Gastroesophageal sphincter (tissue), 4 donors: ENCODE data around the gene BTRC. TPM values are rescaled to one million over a fixed set of nuclear protein-coding genes. Genes with fewer than 3 reads are reported as not detected.

Source experiments
- ATAC-seq: fragments of 150-250 bp; one replicate; pipeline ENCODE4 v1.9.1; 2016; ENCODE audit warnings: mild to moderate bottlenecking, moderate library complexity
- H3K27ac ChIP-seq, 4 donors: fragments of 200-600 bp; sonication (generic) in 3 of 4; 1 replicate in 3 of 4; 2 replicates in 1 of 4; pipeline ENCODE4 v1.5.1; 2016 to 2019
- H3K27me3 ChIP-seq: fragments of 200-600 bp; sonication (generic); one replicate; pipeline ENCODE4 v1.5.1; 2019
- H3K36me3 ChIP-seq, 2 donors: fragments of 200-600 bp; sonication (generic); one replicate each; pipeline ENCODE4 v1.5.1; 2019; ENCODE audit warnings: control low read depth in 1 of 2
- H3K4me1 ChIP-seq, 3 donors: fragments of 200-600 bp; sonication (generic); 1 replicate in 2 of 3; 2 replicates in 1 of 3; pipeline ENCODE4 v1.5.1; 2016 to 2019; ENCODE audit warnings: control low read depth in 2 of 3
- H3K4me3 ChIP-seq, 2 donors: fragments of 200-600 bp; sonication (generic); one replicate each; pipeline ENCODE4 v1.5.1; 2019; ENCODE audit warnings: mild to moderate bottlenecking in 1 of 2, moderate library complexity in 1 of 2
- H3K9me3 ChIP-seq, 3 donors: fragments of 200-600 bp; sonication (generic); one replicate each; pipeline ENCODE4 v1.5.1; 2017 to 2019; ENCODE audit warnings: control low read depth in 2 of 3
- EP300 ChIP-seq: sonication (generic); formaldehyde crosslinking; IDR thresholded peaks from one replicate; pipeline ENCODE4 v1.6.1; 2017; ENCODE audit warnings: antibody characterized with exemption, mild to moderate bottlenecking
- POLR2A ChIP-seq, 2 donors: fragments of 450-650 bp; IDR thresholded peaks; one replicate each; pipeline ENCODE4 v1.6.1; 2017; ENCODE audit warnings: antibody characterized with exemption in 2 of 2, mild to moderate bottlenecking in 2 of 2, moderate library complexity in 1 of 2
- POLR2AphosphoS5 ChIP-seq: sonication (generic); formaldehyde crosslinking; IDR thresholded peaks from one replicate; pipeline ENCODE4 v1.6.1; 2017; ENCODE audit warnings: antibody characterized with exemption
- WGBS, 2 donors: methylation state at CpG; one replicate each; pipeline ENCODE4 v1.1.5; 2018; ENCODE audit warnings: low coverage in 1 of 2; 5-methylcytosine and 5-hydroxymethylcytosine counted together
- total RNA-seq, 4 donors: library from RNA; depleted of rRNA; stranded (reverse); fragments of >200 nt; gene quantifications; one replicate each; pipeline ENCODE4 v1.1.0, GENCODE V29; 2016
- TF ChIP-seq, protein P1 (sequence below), 4 experiments: fragments of 200-600 bp in 2 of 4; fragments of 450-650 bp in 2 of 4; sonication (generic) in 1 of 4; IDR thresholded peaks; one replicate each; pipeline ENCODE4 v1.5.1; 2017 to 2019; ENCODE audit warnings: antibody characterized with exemption in 4 of 4, mild to moderate bottlenecking in 2 of 4, moderate library complexity in 2 of 4

The BTRC gene
- total RNA-seq, 4 donors from 2014 or later: 9.0 to 15.6 (median 14.1) TPM

DNA sequence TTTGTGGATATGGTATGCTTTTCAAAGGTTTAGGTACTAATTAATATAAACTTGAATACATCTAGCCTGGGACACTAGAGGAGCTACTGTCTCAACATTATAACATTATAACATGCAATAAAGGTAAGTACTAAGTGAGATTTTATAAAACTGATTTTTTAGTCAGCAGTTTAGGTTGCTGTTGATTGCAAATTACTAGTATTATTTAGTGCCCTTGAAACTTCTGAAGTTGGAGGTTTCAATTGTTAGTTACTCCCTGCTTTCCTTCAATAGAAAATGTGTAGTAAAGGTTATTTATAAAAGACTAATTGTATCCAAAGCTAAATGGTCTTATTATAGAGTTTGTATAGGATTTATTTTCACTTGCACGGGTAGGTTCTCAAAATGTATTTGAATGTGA lies 138.8 kb downstream of the BTRC start:
- Histone ChIP-seq H3K27ac (no peak overlapping the region), H3K4me3 (no peak overlapping the region), H3K9me3 (no peaks in the 10 kb centered on the region), H3K27me3 (no peaks in the 10 kb centered on the region), H3K36me3 (no peaks in the 10 kb centered on the region), H3K4me1 (no peaks in the 10 kb centered on the region)
- WGBS, 2 donors: 93 to 94% methylated on average over 1 of the region's 1 CpG
- TF ChIP-seq POLR2A (IDR thresholded peaks at IDR 0.05): no peak
- ATAC-seq: no peak

DNA sequence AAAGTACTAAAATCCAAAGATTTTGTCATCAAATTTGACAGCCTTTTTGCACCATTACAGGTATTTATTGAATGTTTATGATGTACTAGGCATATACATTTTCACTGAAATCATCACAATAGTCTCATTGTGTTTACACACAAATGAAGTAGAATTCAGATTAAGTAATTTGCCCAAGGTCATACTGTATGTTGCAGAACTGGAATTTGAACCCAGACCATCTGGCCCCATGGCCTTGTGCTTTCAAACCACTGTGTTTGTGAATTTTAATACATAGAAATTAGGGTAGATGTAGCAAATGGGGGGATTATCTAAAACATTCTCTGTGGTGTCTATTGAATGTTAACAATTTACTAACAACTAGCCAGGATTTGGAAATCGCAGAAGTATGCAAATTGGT lies 139.3 kb downstream of the BTRC start:
- Histone ChIP-seq H3K4me1 (no peaks in the 10 kb centered on the region), H3K4me3 (no peak overlapping the region), H3K27ac (no peak overlapping the region), H3K9me3 (no peaks in the 10 kb centered on the region), H3K27me3 (no peaks in the 10 kb centered on the region), H3K36me3 (no peaks in the 10 kb centered on the region)
- no peak for ATAC-seq
- 100% methylated on average over 1 of the region's 1 CpG for WGBS, 2 donors
- TF ChIP-seq POLR2A (IDR thresholded peaks at IDR 0.05) (no peak), EP300 (no peak), POLR2AphosphoS5 (no peak)
- TF ChIP-seq, protein P1, sequence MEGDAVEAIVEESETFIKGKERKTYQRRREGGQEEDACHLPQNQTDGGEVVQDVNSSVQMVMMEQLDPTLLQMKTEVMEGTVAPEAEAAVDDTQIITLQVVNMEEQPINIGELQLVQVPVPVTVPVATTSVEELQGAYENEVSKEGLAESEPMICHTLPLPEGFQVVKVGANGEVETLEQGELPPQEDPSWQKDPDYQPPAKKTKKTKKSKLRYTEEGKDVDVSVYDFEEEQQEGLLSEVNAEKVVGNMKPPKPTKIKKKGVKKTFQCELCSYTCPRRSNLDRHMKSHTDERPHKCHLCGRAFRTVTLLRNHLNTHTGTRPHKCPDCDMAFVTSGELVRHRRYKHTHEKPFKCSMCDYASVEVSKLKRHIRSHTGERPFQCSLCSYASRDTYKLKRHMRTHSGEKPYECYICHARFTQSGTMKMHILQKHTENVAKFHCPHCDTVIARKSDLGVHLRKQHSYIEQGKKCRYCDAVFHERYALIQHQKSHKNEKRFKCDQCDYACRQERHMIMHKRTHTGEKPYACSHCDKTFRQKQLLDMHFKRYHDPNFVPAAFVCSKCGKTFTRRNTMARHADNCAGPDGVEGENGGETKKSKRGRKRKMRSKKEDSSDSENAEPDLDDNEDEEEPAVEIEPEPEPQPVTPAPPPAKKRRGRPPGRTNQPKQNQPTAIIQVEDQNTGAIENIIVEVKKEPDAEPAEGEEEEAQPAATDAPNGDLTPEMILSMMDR (IDR thresholded peaks at IDR 0.05): no peak

DNA sequence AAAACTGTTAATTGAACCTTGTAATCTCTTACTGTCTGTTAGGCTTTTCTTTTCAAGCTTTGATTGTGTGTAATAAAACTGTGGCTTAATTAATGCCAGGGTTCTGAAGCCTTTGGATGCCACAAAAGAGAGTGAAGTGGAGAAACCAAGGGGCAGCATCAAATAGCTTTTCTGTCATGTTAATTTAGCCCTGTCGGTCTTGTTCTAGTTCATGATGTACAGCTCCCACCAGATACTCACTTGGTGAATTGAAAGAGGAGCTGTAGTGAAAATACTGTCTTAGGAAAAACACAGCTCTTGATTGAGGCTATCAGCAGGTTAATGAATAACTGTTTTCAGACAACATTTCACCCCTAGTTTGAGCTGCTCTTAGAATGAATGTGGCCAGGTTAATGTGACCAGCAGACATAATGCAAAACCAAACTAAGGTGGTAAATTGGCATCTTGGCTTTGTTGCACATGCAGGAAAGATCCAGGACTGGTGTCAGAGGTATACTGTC lies 139.9 kb downstream of the BTRC start:
- ATAC-seq: no peak
- H3K9me3 ChIP-seq: no peaks in the 10 kb centered on the region
- H3K27ac ChIP-seq: no peak overlapping the region
- no peaks in the 10 kb centered on the region for H3K36me3 ChIP-seq
- 71 to 80% methylated on average over 1 of the region's 1 CpG for WGBS, 2 donors
- TF ChIP-seq, protein P1 (IDR thresholded peaks at IDR 0.05): no peak
- H3K4me1 ChIP-seq: no peaks in the 10 kb centered on the region
- H3K4me3 ChIP-seq: no peak overlapping the region
- H3K27me3 ChIP-seq: no peaks in the 10 kb centered on the region

DNA sequence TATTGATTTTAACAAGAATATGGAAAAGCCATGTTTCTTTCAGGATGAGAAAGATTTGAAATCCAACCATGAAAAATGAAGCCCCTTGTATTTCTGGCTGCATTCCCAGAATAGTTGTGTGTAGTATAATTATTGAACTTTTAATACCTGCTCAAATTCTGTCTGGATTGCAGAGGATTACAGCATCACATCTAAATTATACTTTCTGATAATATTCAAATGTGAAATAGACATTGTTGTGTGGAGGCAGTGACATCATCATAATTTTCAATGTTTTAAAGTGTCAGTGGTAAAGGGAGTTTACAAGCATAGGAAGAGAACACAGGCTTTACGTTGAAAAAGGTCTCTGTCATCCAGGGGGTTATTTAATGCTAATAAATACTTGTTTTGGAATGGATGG lies 140.7 kb downstream of the BTRC start:
- Histone ChIP-seq H3K9me3 (no peaks in the 10 kb centered on the region), H3K27ac (no peak overlapping the region), H3K27me3 (no peaks in the 10 kb centered on the region), H3K4me3 (no peak overlapping the region), H3K4me1 (no peaks in the 10 kb centered on the region), H3K36me3 (no peaks in the 10 kb centered on the region)
- 73 to 100% methylated on average over 1 of the region's 1 CpG for WGBS, 2 donors
- TF ChIP-seq POLR2AphosphoS5 (no peak), POLR2A (IDR thresholded peaks at IDR 0.05) (no peak), EP300 (no peak)
- TF ChIP-seq, protein P1 (IDR thresholded peaks at IDR 0.05): no peak
- no peak for ATAC-seq

DNA sequence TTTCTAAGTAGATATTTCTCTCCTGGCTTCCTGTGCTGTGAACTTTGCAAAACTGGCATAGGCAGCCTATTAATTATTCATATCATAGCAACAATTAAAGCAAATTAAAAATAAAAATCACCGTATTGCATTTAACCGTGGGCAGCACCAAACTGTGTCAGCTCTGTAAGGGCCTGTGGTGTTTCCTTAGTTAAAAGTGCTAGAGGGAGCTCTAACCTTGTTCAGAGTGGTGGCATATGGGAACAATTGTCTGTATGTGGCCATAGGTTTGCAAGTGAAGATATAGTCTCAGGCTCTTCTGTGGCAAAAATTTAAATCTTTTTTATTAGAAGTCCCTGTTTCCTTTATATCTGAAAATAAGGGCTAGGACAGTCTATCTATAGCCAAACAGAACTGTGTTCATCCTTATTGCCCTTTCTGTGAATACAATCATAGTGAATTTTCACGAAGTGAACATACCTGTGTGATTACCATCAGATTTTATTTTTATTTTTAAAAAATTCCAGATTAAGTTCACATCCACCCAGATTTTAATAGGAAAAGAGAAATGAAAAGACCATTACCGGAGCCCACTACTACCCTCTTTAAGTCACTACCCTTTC lies 141.5 kb downstream of the BTRC start:
- H3K9me3 ChIP-seq: no peaks in the 10 kb centered on the region
- H3K4me1 ChIP-seq: no peaks in the 10 kb centered on the region
- ATAC-seq: no peak
- H3K27me3 ChIP-seq: no peaks in the 10 kb centered on the region
- no peak overlapping the region for H3K27ac ChIP-seq
- TF ChIP-seq EP300 (no peak), POLR2AphosphoS5 (no peak), POLR2A (IDR thresholded peaks at IDR 0.05) (no peak)
- TF ChIP-seq, protein P1 (IDR thresholded peaks at IDR 0.05): no peak
- no peak overlapping the region for H3K4me3 ChIP-seq
- no peaks in the 10 kb centered on the region for H3K36me3 ChIP-seq
- 55 to 57% methylated on average over 4 of the region's 4 CpGs for WGBS, 2 donors
